Panc1 (cell line): ENCODE results near the gene OARD1. TPM values are rescaled to one million over a fixed set of nuclear protein-coding genes. Genes with fewer than 3 reads are reported as not detected.

Experiments used
- ATAC-seq: fragments of 200-7000 bp; cut with Tn5 transposase; 2 replicates; pipeline ENCODE4 v1.9.1; 2020; ENCODE audit warnings: mild to moderate bottlenecking, moderate library complexity
- BruUV-seq: library from RNA; stranded (reverse); fragments of 400-500 nt; replicated peaks from 2 replicates; lab custom pipeline; 2021; lab: Mats Ljungman, UMichigan
- CTCF ChIA-PET: fragments of 300-600 bp; sonication (Branson Sonifier 250); formaldehyde crosslinking; loops from one replicate; lab custom pipeline; 2022; ENCODE audit warnings: antibody characterized with exemption; lab: Charles Lee
- POLR2A ChIA-PET: fragments of 300-600 bp; sonication (Branson Sonifier 250); formaldehyde crosslinking; loops from one replicate; lab custom pipeline; 2022; ENCODE audit warnings: antibody characterized with exemption; lab: Charles Lee
- DNase-seq: peaks from one replicate; pipeline ENCODE4 v3.0.0-alpha.2; 2010; ENCODE audit warnings: low read depth, low spot score
- H3K27ac ChIP-seq: 2 replicates; pipeline ENCODE4 v1.5.1; 2011; ENCODE audit warnings: mild to moderate bottlenecking, low read length, inconsistent platforms
- H3K27me3 ChIP-seq: fragments of 200-500 bp; sonication (Bioruptor generic); 2 replicates; pipeline ENCODE4 v1.6.0; 2014; ENCODE audit warnings: low read length, inconsistent platforms; ENCODE audit not compliant: control insufficient read depth, insufficient read depth
- H3K36me3 ChIP-seq: fragments of 200-500 bp; sonication (Bioruptor generic); 2 replicates; pipeline ENCODE4 v1.5.1; 2014; ENCODE audit warnings: inconsistent platforms, mild to moderate bottlenecking, low read length, moderate library complexity; ENCODE audit not compliant: control insufficient read depth, insufficient read depth
- H3K4me1 ChIP-seq: 2 replicates; pipeline ENCODE4 v1.5.1; 2011; ENCODE audit warnings: inconsistent platforms, mild to moderate bottlenecking, low read length, moderate library complexity; ENCODE audit not compliant: control insufficient read depth, insufficient read depth
- H3K4me3 ChIP-seq, 2 experiments: 2 replicates each; pipeline ENCODE4 v1.5.1; 2011 to 2012; ENCODE audit warnings: low read depth in 2 of 2, low read length in 2 of 2, mild to moderate bottlenecking in 2 of 2, inconsistent platforms in 1 of 2, moderate library complexity in 1 of 2
- H3K9me3 ChIP-seq: fragments of 200-500 bp; sonication (Bioruptor generic); 2 replicates; pipeline ENCODE4 v1.5.1; 2014; ENCODE audit warnings: low read depth, mild to moderate bottlenecking, inconsistent platforms, low read length, moderate library complexity; ENCODE audit not compliant: control insufficient read depth, insufficient read depth
- CTCF ChIP-seq: fragments of 450-650 bp; IDR thresholded peaks from 2 replicates; pipeline ENCODE4 v1.5.1; 2017; ENCODE audit warnings: mild to moderate bottlenecking
- POLR2AphosphoS5 ChIP-seq: IDR thresholded peaks from 2 replicates; pipeline ENCODE4 v1.6.1; 2012; ENCODE audit warnings: mild to moderate bottlenecking, low read depth, low read length, moderate library complexity
- REST ChIP-seq, 2 experiments: IDR thresholded peaks; 2 replicates each; pipeline ENCODE4 v1.6.1; 2011 to 2012; ENCODE audit warnings: low read depth in 2 of 2, control low read depth in 1 of 2, low read length in 1 of 2, mild to moderate bottlenecking in 1 of 2, moderate library complexity in 1 of 2; ENCODE audit not compliant: insufficient read depth in 1 of 2
- SIN3A ChIP-seq: IDR thresholded peaks from 2 replicates; pipeline ENCODE4 v1.6.1; 2012; ENCODE audit warnings: low read depth, mild to moderate bottlenecking, low read length, moderate library complexity, borderline replicate concordance; ENCODE audit not compliant: insufficient read depth
- TCF7L2 ChIP-seq: IDR thresholded peaks from 2 replicates; pipeline ENCODE4 v1.6.1; 2011; ENCODE audit warnings: mild to moderate bottlenecking, low read depth, low read length, inconsistent platforms
- in situ Hi-C: cut with HindIII; loops from 2 replicates; pipeline ENCODE4 v1.10.0; 2016; ENCODE audit warnings: low sequenced_read_pairs, low pct_unique_long_range_greater_than_20kb
- intact Hi-C: fragments of 100-400 bp; cut with micrococcal nuclease; formaldehyde crosslinking; loops from one replicate; pipeline ENCODE4 v1.10.0; 2022; ENCODE audit not compliant: unreplicated experiment
- total RNA-seq: library from RNA; stranded (reverse); gene quantifications from one replicate; pipeline ENCODE4 v1.2.1, GENCODE V29; 2021; ENCODE audit not compliant: unreplicated experiment

Gene OARD1
- total RNA-seq, 1 experiment from 2014 or later, result 18.2 TPM

GRCh38 chr6:41038205-41038604 lies 34.0 kb downstream of the OARD1 start:
- DNase-seq (no peak), ATAC-seq (no peak)
- no peaks in the 10 kb centered on the region for H3K9me3 ChIP-seq
- no peak overlapping the region for H3K4me3 ChIP-seq
- no peak overlapping the region for H3K27ac ChIP-seq
- POLR2A ChIA-PET, result no interaction called here
- CTCF ChIA-PET, result no interaction called here
- no peaks in the 10 kb centered on the region for H3K36me3 ChIP-seq
- TF ChIP-seq REST (IDR thresholded peaks at IDR 0.05; ENCODE audit: insufficient read depth in 1 of 2, low read depth in 2 of 2, low read length in 1 of 2) (no peak), CTCF (no peak), TCF7L2 (no peak), POLR2AphosphoS5 (no peak), SIN3A (no peak)
- in situ Hi-C loops, result no loop called here
- 0 out of 2 replicates have a peak, but pooled peaks cover 5% of the 10 kb centered on the region for H3K4me1 ChIP-seq
- BruUV-seq, result no TSS peak
- intact Hi-C loops, result no loop called here
- H3K27me3 ChIP-seq, result no peaks in the 10 kb centered on the region; the same call in 1 of the 2 replicates

DNA sequence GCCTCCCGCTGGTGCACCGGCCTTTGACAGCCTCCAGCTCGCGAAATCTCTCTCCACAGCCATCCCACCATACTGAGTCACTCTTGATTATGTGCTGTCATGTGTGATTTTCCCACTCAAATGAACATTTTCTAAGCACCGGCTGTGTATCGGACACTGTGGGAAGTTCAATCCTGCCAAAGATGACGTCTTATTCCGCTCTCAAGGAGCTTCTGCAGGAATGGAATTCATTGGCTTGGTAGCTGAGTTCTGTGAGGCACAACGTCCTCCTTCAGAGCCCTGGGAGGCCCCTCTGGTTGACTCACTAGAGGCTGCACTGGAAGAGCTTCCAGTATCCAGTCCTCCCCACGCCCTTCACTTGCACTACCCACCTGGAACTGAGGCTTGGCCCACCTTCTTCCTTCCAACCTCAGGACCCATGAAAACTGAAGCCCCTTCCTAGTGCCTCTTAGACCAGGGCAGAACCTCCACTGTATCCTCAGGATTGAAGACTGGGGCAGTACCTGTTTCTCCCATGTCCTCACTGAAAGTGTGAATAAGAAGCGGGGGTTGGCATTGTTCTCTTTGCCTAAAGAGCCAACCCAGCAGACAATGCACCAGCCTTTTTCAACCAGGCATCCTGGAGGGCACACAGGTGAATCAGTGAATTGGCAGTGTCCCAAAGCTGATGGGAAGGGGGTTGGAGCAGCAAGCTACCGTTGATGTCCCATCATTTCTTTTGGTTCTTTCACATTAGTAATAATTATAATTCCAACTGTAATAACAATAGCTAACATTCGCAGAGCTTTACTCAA lies 34.9 kb downstream of the OARD1 start:
- in situ Hi-C loops, result no loop called here
- Histone ChIP-seq H3K36me3 (no peaks in the 10 kb centered on the region), H3K4me3 (no peak overlapping the region), H3K9me3 (no peaks in the 10 kb centered on the region), H3K4me1 (0 out of 2 replicates have a peak, but pooled peaks cover 5% of the 10 kb centered on the region), H3K27me3 (no peaks in the 10 kb centered on the region; the same call in 1 of the 2 replicates), H3K27ac (no peak overlapping the region)
- ChIA-PET POLR2A (no interaction called here), CTCF (interaction anchor here (0.6 kb wide), 1 partner anchor 241 kb away, joined by 4 read pairs; no protein-coding TSS in a partner anchor)
- no peak for TF ChIP-seq SIN3A
- TF ChIP-seq CTCF, result no peak
- no peak for TF ChIP-seq TCF7L2
- TF ChIP-seq POLR2AphosphoS5, result no peak
- no peak for ATAC-seq
- no peak for DNase-seq
- intact Hi-C loops, result no loop called here
- BruUV-seq, result no TSS peak
